Stimulated activated CD4-positive, alpha-beta T cell treated with anti-CD3 and anti-CD28 coated beads, TNF-alpha, amount 100 ng/mL, for 1 hour (primary cell): Measurements from ENCODE around the gene E2F2.

Source experiments
- DNase-seq, 3 donors: peaks; one replicate each; pipeline ENCODE4 v3.0.0-alpha.2; 2020; ENCODE audit warnings: low read depth in 3 of 3, low spot score in 1 of 3

Gene E2F2

GRCh38 chr1:23466423-23466989, 64.5 kb downstream of the E2F2 start:
- no peak for DNase-seq

DNA sequence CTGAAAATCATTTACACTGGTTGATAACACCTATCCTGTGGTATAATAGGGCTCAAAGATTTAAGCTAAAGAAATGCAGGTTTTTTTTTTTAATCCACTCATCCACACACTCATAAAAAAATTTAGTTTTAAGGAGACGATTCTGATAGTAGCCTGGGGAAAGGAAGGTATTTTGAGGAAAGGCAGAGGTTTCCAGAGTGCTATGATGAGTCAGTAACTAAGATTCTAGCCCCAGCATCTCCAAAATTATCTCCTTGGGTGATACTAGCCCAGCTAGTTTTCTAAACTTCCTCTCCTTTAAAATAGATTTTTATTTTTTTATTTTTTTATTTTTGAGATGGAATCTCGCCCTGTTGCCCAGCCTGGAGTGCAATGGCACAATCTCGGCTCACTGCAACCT, 67.7 kb downstream of the E2F2 start:
- no peak for DNase-seq

GRCh38 chr1:23462766-23463165, 68.3 kb downstream of the E2F2 start:
- no peak for DNase-seq

DNA sequence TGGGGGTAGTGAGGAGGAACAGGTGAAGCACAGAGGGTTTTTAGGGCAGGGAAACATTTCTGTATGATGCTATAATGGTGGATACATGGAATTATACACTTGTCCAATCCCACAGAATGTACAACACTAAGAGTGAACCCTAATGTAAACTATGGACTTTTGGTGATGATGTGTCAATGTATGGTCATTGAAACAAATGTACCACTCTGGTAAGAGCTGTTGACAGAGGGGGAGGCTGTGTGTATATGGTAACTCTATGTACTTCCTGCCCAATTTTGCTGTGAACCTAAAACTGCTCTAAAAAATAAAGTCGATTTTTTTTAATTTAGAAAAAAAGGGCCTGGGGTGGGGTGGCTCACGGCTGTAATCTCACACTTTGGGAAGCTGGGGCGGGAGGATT, 70.0 kb downstream of the E2F2 start:
- no peak for DNase-seq

DNA sequence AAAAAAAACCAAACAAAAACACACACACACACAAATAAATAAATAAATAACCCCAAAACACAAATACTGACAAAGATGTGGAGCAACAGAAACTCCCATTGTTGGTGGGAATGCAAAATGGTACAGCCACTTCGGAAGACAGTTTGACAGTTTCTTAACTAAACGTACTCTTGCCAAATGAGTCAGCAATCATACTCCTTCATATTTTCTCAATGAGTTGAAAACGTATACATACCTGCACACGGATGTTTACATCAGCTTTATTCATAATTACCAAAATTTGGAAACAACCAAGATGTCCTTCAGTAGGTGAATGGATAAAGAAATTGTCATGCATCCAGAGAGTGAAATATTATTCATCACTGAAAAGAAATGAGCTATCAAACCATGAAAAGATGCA, 70.5 kb downstream of the E2F2 start:
- DNase-seq, result no peak

GRCh38 chr1:23459338-23459757, 71.7 kb downstream of the E2F2 start:
- no peak for DNase-seq
